ENCODE data around the gene PFKL.
"Not testable (repeated sequence)": the region's sequence is repeated elsewhere in the genome, so short reads cannot be mapped to it uniquely, and the experiment has no call there.

PFKL gene

DNA sequence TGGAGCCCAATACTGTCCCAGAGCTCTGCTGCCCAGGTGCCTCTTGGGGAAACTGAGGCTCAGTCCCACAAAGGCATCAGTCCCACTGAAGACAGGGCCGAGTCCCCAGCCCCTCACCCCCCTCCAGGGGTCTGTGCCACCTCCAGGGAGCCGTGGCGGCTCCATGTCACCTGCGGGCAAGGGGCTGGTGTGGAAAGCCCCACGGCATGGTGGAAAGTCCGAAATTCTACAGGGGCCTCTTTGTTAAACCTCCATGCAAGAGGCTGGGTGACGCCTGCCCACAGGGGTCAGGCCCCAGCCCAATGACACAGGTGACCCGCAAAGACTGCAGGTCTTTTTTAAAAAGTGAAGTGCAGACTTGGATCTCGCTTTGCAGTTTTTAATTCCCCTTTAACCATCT is 17.5 kb upstream of the PFKL start:
- H3K9me3 Mint-ChIP-seq, result no peaks in the 10 kb centered on the region
- H3K36me3 Mint-ChIP-seq (ENCODE audit: low read depth), result no peaks in the 10 kb centered on the region
- peaks cover 33% of the 10 kb centered on the region for H3K27me3 Mint-ChIP-seq (ENCODE audit: low read depth)
- TF ChIP-seq, protein P1, sequence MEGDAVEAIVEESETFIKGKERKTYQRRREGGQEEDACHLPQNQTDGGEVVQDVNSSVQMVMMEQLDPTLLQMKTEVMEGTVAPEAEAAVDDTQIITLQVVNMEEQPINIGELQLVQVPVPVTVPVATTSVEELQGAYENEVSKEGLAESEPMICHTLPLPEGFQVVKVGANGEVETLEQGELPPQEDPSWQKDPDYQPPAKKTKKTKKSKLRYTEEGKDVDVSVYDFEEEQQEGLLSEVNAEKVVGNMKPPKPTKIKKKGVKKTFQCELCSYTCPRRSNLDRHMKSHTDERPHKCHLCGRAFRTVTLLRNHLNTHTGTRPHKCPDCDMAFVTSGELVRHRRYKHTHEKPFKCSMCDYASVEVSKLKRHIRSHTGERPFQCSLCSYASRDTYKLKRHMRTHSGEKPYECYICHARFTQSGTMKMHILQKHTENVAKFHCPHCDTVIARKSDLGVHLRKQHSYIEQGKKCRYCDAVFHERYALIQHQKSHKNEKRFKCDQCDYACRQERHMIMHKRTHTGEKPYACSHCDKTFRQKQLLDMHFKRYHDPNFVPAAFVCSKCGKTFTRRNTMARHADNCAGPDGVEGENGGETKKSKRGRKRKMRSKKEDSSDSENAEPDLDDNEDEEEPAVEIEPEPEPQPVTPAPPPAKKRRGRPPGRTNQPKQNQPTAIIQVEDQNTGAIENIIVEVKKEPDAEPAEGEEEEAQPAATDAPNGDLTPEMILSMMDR (IDR thresholded peaks at IDR 0.05; ENCODE audit: unreplicated experiment in 3 of 3), result no peak
- peaks cover 24% of the 10 kb centered on the region for H3K4me1 Mint-ChIP-seq
- no peak overlapping the region for H3K4me3 Mint-ChIP-seq
- H3K27ac Mint-ChIP-seq, result no peak overlapping the region

DNA sequence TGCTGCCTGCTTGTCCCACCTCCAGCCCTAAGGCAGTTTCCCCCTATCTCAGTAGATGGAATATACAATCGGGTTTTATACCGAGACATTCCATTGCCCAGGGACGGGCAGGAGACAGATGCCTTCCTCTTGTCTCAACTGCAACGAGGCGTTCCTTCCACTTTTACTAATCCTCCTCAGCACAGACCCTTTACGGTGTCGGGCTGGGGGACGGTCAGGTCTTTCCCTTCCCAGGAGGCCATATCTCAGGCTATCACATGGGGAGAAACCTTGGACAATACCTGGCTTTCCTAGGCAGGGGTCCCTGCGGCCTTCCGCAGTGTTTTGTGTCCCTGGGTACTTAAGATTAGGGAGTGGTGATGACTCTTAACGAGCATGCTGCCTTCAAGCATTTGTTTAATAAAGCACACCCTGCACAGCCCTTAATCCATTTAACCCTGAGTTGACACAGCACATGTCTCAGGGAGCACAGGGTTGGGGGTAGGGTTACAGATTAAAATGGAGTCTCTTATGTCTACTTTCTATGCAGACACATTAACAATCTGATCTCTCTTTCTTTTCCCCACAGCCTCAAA is 16.6 kb upstream of the PFKL start:
- Mint-ChIP-seq H3K4me1 (peaks cover 24% of the 10 kb centered on the region), H3K27me3 (ENCODE audit: low read depth) (peaks cover 40% of the 10 kb centered on the region), H3K4me3 (peak overlapping the region in 1 of 3 experiments; percentile 16)
- not testable (repeated sequence) for H3K27ac Mint-ChIP-seq; H3K36me3 Mint-ChIP-seq (ENCODE audit: low read depth); H3K9me3 Mint-ChIP-seq

DNA sequence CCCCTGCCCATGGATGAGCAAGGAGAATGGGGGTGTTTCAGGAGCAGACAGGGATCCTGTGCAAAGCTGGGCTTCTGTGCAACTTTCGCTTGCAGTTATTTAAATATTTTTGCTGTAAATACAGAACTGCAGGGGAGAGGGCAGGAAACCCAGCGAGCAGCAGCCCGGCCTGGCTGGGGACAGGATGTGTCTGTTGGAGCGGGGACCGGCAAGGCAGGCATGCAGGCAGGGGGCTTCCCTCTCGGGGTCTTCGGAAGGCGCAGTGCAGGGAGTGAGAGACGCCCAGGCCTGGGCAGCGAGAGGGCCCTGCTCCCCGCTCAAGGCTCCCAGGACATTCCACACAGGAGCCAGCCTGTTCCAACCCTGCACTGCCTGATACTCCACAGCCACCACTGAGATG is 15.9 kb upstream of the PFKL start:
- H3K4me3 Mint-ChIP-seq, result no peak overlapping the region
- TF ChIP-seq, protein P1 (IDR thresholded peaks at IDR 0.05; ENCODE audit: unreplicated experiment in 3 of 3), result no peak
- H3K27ac Mint-ChIP-seq, result peak overlapping the region in 1 of 3 experiments; percentile 20
- no peaks in the 10 kb centered on the region for H3K36me3 Mint-ChIP-seq (ENCODE audit: low read depth)
- peaks cover 24% of the 10 kb centered on the region for H3K4me1 Mint-ChIP-seq
- no peaks in the 10 kb centered on the region for H3K9me3 Mint-ChIP-seq
- peaks cover 44% of the 10 kb centered on the region for H3K27me3 Mint-ChIP-seq (ENCODE audit: low read depth)

DNA sequence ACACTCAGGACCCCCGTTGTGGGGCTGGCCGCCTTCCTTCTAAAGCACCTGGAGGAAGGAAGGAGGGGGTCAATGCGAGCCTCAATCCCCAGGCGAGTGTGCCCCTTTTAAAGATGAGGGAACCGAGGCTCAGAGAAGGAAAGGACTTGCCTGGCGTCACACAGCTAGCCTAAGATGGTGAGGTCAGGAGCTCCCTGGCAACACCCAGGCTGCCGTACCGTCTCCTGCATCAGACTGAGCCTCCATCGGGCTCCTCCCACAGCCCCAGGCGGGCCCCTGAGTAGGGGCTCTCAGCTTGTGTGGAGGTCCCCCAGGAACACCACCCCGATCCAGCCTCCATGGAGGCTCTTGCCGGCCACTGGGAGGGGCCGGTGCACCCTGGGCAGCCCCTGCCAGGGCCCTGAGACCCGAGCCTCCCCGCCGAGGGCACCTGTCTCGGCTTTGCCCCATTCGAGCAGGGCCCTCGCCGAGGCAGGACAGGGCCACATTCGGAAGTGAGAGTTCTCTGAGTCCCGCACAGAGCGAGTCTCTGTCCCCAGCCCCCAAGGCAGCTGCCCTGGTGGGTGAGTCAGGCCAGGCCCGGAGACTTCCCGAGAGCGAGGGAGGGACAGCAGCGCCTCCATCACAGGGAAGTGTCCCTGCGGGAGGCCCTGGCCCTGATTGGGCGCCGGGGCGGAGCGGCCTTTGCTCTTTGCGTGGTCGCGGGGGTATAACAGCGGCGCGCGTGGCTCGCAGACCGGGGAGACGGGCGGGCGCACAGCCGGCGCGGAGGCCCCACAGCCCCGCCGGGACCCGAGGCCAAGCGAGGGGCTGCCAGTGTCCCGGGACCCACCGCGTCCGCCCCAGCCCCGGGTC is 14.5 kb upstream of the PFKL start, which contains the start of gene AIRE:
Gene AIRE, plus strand, starts transcription at position 739 of the 855 bp plus-strand sequence. CDS start 131 bp downstream, outside the sequence.
- no peak within 1 kb of the TSS for H3K27ac Mint-ChIP-seq
- TF ChIP-seq, protein P1 (IDR thresholded peaks at IDR 0.05; ENCODE audit: unreplicated experiment in 3 of 3), result no peak
- H3K27me3 Mint-ChIP-seq (ENCODE audit: low read depth), result peaks cover 47% of the 10 kb centered on the region
- H3K4me3 Mint-ChIP-seq, result no peak within 1 kb of the TSS
- peaks cover 14% of the 10 kb centered on the region for H3K4me1 Mint-ChIP-seq
- H3K36me3 Mint-ChIP-seq (ENCODE audit: low read depth), result no peaks in the 10 kb centered on the region
- H3K9me3 Mint-ChIP-seq, result no peaks in the 10 kb centered on the region

DNA sequence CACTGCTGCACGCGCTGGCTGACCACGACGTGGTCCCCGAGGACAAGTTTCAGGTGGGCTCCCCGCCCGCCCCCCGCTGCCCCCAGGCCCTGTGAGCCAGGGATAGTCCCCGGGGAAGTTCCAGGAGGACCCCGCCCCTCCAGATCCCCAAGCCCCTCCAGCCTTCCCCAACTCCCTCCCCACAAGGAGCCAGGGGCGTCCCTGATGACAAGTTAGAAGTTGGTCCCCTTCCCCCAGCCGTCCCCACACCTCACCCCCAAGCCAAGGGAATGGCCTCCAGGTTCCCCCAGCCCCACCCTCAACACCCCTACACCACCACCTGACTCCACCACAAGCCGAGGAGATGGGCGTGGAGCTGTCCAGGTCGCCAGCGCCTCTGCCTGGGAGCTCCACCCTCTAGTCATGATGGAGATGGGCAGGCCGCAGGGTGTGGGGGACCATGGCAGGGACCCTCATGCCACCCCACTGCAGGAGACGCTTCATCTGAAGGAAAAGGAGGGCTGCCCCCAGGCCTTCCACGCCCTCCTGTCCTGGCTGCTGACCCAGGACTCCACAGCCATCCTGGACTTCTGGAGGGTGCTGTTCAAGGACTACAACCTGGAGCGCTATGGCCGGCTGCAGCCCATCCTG is 13.7 kb upstream of the PFKL start:
- TF ChIP-seq, protein P1 (IDR thresholded peaks at IDR 0.05; ENCODE audit: unreplicated experiment in 3 of 3), result no peak
- Mint-ChIP-seq H3K4me1 (peaks cover 14% of the 10 kb centered on the region), H3K9me3 (no peaks in the 10 kb centered on the region), H3K4me3 (no peak overlapping the region), H3K27ac (no peak overlapping the region), H3K27me3 (ENCODE audit: low read depth) (peaks cover 50% of the 10 kb centered on the region), H3K36me3 (ENCODE audit: low read depth) (no peaks in the 10 kb centered on the region)

Data from nephron (organoid).